Inflammatory macrophage treated with lipopolysaccharide for 4 hours (primary cell): ENCODE measurements around the gene URM1.

Experiments used
- DNase-seq: peaks from one replicate; pipeline ENCODE4 v3.0.0-alpha.2; 2020

URM1 gene

DNA sequence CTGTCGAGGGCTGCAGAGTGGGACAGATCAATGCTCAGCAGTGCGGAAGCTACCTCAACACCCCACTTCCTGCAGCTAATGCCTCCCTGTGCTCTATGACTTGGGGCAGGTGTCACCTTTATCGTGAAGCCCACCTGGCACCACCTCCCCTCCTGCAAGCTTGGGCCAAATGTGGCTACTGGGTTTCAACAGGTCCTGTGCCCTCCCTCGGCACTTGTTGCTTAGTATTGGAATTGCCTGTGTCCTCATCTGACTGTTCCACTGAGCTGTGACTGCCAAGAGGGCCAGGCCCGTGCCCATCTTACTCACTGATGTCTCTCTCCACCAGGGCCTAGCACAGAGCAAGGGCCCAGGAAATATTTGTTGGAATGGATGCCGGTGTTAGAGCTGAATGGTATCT lies 21.4 kb upstream of the URM1 start:
- no peak for DNase-seq

DNA sequence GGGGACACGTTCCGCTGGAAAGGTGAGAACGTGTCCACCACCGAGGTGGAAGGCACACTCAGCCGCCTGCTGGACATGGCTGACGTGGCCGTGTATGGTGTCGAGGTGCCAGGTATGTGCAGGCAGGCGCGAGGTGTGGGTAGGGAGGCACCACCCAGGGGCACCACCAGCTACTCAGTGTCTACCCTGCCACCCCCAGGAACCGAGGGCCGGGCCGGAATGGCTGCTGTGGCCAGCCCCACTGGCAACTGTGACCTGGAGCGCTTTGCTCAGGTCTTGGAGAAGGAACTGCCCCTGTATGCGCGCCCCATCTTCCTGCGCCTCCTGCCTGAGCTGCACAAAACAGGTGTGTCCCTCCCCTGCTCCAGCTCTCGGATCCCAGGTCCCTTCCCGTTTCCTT lies 15.7 kb upstream of the URM1 start:
- no peak for DNase-seq

DNA sequence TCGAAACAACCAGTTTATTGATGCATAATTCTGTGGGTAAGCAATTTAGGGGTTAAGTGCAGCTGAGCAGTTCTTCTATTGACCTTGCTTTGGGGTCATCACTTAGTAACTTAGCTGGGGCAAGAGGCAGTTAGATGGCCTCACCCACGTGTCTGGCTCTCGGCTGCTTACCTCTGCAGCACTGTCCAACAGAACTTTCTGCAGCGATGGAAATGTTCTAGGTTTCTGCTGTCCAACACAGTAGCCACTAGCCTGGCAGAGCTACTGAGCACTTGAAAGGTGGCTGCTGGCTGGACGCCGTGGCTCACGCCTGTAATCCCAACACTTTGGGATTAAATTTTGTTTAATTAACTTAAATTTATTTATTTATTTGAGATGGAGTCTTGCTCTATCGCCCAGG lies 13.1 kb upstream of the URM1 start:
- DNase-seq, result no peak

DNA sequence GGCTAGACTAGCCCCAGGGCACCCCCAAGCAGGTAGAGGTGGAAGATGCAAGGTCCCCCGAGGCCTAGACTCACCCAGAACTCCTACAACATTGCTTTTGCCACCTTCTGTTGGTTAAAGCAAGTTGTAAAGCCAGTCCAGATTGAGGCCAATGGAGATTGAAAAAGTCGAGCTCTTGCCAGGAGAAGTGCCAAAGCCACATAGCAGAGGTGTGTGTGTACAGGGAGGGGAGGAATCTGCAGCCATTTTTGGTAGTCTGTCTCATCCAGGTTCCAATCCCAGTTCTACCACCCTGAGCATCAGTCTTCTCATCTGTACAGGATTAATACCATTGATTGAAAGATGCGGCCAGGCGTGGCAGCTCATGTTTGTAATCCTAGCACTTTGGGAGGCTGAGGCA lies 12.3 kb upstream of the URM1 start:
- no peak for DNase-seq

DNA sequence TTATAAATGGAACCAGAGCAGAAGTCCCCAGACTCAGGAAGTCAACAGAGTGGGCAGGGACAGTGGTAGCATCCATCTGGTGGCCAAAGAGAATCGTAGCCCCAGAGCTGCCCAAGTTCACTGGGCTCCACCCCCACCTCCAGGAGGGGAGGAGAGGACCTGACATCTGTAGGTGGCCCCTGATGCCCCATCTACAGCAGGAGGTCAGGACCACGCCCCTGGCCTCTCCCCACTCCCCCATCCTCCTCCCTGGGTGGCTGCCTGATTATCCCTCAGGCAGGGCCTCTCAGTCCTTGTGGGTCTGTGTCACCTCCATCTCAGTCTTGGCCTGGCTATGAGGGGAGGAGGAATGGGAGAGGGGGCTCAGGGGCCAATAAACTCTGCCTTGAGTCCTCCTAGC lies 10.3 kb upstream of the URM1 start:
- no peak for DNase-seq

DNA sequence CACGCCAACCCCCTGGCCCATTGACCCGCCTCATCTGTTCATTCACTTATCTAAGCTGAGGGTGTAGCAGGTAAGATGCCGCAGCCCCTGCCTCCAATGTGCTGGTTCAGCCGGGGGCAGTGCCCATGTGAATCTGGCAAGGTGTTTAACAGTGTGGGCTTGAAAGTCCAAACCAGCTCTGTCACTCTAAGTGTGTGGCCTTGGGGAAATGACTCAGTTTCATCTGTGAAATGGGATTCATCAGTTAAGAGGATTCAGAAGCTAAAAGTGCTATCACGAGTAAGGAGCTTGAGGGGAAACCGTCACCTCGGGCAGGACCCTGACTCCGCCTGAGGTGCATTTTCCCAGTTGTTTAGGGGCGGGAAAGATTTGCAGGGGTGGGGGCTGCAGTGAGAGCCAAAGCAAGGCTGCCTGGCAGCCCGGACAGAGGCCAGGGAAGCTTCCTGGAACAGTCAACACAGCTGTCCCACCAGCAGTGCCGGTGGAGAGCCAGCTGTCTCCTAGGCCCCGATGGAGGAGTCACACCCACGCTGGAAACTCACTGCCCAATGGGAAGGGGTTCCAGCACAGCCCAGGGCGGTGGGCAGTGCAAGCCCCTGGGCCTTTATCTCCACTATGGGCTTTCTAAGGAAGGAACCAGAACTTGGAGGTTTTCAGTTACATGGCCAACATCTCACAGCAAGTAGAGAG lies 9.7 kb upstream of the URM1 start:
- no peak for DNase-seq

DNA sequence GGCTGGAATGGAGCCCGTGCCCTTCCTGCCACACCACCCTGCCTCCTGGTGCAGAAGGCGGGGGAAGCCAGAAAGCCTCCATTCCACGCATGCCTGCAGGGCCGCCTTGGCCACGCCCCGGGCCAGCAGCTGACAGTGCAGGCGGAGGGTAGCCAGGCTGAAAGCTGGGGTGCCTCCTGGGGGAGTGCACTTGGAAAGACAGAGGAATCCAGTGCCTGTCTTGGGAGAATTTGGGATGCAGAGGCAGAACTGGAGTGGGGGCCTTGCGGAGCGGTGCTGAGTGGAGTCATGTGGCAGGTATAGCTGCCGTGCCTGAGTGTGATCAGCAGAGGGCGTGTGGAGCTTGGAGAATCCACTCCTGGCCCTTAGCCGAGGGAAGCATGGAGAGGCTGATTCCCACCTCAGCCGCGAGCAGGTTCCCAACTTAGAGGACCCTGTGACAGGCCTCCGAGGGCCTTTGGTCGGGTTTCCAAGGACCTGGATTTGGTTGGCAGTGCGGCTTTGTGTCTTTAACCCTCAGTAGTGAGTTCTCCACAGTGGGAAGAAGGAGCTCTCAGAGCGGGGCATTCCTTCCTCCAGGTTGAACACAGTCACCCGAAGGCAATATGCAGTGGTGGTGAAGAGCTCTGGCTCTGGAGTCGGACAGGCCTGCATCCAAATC lies 9.1 kb upstream of the URM1 start:
- peak; percentile 75 for DNase-seq

DNA sequence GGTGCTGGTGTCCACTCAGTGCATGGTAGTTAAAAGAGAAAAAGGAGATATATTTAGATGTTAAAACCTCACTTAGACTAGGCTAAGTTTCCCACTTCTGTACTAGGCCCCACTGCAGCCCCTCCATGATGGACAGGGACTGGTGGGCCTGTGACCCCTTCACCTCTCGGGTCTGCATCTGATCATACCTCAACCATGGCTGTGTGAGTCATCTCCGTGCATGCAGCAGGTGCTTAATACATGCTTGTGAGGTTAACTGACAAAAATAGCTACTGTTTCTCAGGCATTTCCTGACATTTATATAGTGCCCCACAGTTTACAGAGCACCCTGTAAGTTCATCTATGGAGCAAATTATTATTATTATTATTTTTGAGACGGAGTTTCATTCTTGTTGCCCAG lies 8.4 kb upstream of the URM1 start:
- no peak for DNase-seq

DNA sequence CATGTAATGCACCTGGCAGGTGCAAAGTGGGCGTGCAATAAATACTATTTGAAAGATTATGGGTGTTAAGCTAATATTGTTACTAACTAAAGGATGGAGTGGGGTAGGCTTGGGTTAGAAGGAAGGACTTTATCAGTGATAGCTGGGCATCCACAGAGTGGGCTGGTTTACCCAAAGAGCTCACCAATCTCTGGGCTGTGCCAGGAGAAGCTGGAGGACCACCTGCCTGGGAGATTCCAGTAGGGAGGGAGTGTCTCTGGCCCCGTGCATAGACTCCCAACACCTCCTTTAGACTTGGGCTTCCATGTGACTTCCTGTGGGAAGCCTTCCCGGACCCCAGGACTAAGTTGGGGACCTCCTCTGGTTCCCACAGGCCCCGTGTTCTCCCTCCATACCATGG lies 5.6 kb upstream of the URM1 start:
- DNase-seq, result no peak

DNA sequence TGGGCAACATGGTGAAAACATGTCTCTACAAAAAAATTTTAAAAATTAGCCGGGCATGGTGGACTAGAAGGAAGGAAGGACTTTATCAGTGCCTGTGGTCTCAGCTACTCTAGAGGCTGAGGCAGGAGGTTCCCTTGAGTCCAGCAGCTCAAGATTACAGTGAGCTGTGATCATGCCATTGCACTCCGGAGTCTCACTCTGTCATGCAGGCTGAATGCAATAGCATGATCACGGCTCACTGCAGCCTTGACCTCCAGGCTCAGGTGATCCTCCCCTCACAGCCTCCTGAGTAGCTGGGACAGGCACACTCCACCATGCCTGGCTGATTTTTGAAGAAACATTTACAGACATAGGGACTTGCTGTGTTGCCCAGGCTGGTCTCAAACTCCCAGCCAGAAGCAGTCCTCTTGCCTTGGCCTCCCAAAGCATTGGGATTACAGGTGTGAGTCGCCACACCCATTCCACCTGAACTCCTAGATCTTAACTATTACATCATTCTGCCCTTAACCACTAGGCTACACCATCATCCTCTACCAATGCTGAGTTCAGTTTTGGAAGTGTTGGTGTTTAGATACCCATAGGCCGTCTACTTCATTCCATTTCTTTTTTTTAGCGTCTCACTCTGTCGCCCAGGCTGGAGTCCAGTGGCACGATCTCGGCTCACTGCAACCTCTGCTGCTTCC lies 2.0 kb upstream of the URM1 start:
- DNase-seq, result no peak

DNA sequence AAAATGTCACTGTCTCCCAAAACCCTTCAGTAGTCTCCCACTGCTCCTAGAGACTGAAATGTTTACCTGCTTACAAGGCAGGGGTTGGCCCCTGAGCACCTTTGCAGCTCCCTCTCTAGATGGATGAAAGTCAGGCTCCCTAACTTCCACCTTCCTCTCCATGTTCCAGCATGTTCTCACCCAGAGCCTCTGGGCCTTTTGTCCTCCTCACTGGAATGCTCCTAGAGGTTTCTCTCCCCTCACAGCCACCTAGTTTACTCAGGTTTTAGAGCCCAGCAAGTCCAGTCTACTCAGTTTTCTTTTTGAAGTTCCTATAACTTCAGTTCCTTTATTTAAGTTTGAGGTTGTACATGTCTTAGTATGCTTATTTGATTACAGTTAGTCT lies 815 bp upstream of the URM1 start:
- DNase-seq, result no peak

DNA sequence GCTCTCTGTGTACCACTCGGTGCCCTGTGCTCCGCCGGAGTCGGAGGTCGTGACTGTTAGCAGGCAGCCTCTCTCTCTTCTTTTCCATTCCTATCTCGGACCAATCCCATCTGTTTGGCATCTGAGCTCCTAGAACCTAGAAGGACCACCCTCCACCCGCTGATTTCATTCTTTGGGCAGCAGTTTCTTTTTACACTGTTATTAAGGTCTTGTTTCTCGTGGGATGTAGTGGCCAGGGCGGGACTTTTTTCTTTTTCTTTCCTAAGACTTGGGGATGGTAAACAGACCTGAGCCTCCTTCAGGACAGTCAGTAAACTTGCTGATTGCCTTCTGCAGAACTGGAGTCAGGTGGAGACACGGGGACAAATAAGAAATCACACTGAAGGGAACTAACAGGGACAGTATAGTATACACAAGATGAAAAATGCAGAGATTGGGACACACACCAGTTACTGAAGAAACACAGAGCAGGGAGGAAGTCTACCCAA lies 500 bp downstream of the URM1 start:
- DNase-seq, result peak; percentile 32

DNA sequence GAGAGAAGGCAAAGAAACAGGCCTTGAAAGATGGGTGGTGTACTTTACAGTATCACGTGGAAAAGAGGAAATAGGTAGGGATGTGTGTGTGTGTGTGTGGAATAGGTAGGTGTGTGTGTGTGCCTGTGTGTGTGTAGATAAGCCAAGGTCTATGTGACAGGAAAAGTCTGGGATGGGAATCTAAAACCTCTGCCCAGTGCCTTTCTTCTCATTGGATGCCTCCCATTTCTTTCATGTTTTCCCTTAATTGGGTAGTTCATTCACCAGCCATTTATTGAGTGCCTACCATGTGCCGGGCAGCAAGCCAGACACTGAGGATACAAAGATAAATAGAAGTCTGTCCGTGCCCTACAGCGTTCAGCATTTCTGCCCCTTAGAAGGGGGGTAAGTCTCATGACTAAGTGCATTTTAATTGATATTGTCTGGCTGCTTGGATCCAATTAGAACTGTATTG lies 1.0 kb downstream of the URM1 start:
- no peak for DNase-seq

DNA sequence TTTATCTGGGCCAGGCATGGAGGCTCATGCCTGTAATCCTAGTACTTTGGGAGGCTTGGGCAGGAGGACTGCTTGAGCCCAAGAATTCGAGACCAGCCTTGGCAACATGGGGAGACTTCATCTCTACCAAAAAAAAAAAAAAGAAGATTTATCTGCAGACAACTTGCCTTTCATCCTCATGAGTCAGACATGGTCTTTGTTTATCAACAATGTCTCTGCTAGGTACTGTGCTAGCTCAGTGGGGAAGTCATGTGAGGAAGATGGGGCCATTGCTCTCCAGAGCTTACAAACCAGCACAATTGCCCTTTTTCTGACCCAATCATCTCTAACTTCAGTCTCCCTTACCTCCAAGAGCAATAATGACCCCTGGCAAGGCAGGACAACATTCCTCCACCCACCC lies 1.6 kb downstream of the URM1 start:
- no peak for DNase-seq

DNA sequence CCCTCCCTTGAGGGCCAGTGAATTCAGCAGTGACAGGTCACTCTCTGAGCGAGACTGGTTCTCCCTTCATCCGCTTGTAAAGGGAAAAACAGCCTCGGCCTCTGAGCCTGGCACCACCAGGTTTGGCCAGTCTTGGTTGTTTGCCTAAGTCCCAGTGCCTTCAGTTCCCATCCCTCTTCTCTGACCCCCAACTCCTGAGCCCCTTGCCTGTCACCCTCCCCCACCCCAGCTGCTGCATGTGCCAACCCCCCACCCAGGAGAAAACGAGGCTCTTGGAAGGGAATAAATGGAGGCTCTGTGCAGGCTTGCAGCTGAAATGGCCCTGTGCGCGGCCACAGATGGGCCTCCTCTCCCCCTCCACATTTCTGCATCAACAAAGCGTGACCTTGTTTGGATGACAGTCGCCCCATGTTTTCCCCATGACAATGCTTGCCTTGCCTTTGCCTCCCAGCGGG lies 3.1 kb downstream of the URM1 start:
- DNase-seq, result no peak

DNA sequence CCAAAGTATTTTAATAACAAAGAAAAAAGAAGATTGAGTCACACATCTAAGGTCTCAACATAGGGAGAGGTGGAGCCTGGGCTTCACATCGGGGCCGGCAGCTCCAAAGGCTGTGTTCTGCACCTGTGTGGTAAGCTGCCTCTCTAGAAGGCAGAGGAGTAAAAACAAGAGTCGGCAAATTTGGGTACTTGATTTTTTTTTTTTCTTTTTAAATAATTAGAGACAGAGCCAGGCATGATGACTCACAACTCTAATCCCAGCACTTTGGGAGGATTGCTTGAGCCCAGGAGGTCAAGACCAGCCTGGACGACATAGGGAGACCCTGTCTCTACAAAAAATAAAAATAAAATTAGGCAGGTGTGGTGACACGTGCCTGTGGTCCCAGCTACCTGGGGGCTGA lies 4.7 kb downstream of the URM1 start:
- no peak for DNase-seq

DNA sequence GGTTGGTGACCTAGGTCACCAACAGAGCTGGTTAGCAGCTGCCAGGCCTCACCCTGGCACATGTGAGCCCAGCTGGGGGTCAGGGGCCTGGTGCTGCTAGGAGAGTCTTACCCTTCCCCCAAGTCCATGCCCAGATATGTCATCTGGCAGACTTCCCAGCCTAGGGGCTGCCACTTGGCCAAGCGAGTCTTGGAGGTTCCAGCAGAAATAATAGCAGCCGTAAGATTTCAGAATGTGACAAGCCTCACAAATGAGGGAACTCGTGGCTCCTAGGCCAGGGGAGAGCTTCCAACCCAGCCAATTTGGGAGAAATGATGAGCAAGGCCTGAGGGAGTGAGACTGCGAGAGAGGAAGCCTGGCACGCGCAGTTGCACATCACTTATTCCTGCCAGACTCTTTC lies 11.1 kb downstream of the URM1 start:
- no peak for DNase-seq

DNA sequence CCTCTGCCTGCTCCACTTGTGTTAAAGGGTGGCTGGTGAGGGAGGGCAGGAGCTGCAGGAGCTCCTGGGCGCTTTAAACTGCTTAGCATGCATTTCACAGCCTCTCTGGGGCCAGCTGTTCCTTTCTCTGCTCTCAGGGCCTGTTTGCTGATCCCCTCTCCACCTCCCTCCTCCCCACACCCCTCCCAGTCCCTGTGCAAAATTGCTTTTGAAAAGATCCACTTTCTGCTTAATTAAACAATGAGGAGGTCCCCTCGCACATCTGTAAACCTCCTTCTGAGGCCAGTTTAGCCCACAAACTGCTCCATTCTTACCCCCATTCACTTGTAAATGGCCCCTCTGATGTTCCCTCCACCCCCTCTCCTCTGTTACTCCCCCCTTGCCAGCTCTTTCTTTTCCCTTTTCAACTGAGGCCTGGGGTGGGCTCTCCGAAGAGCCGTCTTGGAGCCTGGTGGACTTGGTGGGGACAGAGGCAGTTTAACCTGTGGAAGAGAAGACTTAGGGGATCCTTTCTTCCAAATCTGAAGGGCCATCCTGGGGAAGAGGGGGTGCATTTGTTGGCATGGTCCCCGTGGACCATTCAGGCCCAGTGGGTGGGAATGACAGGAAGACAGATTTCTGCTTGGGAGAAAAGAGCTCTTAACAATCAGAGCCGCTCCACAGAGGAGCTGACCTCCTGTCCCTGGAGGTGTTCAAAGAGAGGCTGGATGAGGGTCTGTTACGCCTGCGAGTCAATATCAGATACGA lies 12.0 kb downstream of the URM1 start:
- no peak for DNase-seq

DNA sequence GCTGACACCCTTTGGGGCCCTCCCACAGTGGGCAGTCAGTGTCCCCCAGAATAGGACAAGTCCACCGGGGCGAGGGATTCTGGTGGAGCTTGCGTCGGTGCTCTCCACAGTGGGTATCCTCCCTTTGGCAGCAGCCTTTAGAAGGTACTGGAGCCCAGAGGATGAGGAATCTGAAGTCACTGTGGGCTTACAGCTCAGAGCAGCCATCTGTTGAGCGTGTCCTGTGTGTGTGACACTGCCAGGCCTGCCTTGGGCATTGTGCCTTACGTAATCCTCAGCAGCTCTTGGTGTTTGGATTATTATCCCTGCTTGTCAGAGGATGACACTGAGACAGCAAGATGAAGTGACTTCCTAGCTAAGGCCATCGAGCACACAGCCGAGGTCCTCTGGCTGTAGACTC lies 12.6 kb downstream of the URM1 start:
- DNase-seq, result no peak

DNA sequence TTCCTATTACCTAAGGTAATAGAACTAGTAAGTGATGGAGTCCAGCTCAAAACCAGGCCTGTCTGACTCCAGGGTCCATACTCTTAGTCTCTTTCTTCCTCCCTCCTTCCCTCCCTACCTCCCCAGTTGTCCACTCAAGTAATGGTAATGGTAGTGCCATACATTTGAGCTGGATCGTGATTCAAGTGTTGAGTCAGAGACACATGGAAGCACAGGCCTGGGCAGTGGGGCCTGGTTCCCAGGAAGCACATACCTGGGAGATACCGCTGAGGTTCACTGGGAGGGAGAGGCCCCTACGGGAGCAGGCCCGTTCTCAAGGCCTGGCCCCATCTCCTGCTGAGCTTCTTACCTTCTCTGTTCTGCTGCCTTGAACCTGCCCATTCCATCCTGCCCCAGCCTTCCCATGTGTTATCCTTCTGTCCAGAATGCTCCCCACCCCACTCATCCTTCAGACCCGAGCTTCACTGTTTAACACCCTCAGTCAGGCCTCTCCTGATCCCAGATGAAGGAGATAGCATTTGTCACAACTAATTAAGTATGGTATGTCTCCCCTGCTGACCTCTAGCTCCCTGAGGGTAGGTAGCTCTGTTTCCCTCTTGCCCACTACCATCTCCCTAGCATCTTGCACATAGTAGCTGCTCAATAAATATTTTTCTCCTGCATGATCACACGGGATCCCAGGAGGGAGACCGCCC lies 13.8 kb downstream of the URM1 start:
- no peak for DNase-seq

DNA sequence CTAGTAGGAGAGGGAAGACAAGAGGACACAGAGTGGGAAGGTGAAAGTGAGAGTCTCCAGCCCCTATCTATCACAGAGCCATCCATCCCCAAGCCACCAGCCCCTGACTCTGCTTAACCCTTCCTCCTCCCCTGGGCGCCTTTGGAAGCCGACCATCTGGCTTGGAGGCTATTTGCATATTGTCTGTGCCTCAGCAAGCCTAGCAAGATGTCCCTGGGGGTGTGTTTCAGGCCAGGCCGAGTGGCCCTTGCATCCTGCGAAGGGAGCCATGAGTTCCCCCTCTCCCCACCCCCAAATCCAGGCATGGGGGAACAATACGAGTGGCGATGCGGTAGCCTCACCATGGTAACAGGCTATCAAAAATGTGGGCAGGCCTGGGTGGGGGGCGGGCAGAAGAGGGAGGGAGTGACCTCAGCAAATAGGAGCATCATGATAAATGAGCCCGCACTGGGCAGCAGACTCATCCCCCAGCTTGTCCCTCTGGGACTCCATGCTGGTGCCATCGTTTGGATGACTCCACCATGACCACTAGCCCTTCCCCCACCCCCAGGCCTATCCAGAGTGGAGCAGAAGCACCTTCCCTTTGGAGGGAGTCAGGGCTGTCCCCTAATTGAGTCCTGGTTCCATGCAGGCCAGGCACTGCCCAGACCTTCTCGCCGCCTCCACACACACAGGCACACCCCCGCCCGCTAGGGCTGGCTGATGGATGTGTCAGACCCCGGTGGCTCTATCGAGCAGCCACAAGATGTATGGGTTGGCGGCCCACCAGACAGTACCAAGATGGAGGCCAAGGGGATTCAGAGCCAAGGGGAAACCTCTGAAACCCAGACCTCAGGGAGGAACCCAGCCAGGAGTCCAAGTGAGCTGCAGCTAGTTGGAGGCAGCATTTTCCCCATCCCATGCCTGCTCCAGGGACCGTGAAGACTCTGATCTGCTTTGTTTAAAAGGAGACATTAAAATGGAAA lies 14.6 kb downstream of the URM1 start:
- DNase-seq, result no peak

DNA sequence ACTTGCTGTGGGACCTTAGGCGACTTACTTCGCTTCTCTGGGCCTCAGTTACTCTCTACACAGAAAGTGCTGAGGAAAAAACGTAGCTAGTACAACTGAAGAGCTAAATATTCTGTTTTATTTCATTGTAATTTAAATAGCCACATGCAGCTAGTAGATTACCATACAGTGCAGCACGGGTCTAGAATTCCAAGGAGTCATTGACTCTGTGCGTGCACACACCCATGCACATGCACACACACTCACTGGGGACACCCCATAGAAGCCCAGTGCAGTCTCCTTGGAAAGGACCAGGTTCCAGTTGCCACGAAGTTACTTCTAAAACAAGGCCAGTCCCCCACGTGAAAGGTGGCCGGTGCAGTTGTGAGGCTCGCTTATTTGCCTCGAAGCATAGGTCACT lies 17.0 kb downstream of the URM1 start:
- no peak for DNase-seq
